Activated CD4-positive, alpha-beta T cell treated with anti-CD3 and anti-CD28 coated beads for 1 hour (primary cell): ENCODE measurements around the gene DNAH17.

Source experiments
- DNase-seq: peaks from one replicate; pipeline ENCODE4 v3.0.0-alpha.2; 2020

The DNAH17 gene

DNA sequence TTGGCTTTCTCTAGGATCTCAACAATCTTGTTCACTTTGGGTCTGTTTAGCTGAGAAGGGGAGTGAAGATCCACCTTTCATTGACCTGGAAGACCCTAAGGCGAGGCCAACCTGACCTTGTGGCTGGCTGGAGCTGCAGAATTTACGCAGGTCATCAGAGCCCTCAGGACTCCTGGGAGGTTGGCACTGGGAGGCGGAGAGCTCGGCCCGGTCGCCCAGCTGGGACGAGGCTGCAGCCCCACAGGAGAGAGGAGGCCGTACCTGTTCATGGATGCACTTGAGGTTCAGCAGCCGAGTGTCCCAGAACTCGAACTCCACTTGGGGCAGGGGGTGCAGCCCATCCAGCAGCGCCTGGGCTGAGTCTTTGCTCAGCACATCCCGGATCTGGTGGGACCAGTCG is 5.9 kb downstream of the DNAH17 start:
- DNase-seq = no peak

DNA sequence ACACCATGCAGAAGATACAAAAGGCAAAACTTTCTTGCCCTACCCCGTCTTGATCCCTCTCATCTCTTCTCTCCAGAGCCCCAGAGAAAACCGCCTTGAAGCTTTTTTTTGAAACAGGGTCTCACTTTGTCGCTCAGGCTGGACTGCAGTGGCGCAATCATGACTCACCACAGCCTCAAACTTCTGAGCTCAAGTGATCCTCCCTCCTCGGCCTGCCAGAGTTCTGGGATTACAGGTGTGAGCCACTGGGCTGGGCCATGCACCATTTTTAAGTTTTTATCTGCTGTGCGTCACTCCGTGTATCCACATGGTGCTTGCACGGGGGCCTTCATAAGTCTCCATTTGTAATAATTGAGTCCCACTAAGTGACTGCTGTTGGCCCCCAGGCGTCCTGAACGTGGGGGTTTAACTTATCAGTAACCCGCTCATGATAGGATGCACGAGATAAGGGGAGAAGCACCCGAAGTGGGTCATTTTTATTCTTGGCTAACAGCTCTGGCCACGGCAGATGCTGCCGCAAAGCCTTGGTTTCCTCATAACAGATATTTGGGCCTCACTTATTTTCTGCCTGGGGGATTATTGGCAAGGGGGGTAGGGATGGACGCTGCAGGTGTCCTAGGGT is 8.6 kb downstream of the DNAH17 start:
- no peak for DNase-seq

DNA sequence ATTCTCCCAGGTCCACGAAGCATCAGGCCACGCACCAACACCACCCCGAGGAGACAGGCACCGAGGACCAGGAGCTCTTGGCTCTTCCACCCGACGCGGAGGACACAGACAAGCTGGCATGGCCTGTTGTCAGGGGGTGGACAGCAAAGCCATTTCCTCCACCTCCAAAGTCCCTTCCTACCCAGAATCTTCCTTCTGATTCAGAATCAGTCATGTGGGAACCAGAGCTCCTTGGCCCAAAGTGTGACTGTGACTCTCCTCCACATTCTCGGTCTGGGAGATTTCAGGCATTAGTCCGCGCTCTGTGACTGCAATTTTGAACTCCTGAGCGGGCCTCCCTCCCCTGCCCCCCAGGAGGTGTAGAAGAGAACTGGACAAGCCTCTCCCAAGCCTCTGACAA is 9.2 kb downstream of the DNAH17 start:
- DNase-seq = no peak

DNA sequence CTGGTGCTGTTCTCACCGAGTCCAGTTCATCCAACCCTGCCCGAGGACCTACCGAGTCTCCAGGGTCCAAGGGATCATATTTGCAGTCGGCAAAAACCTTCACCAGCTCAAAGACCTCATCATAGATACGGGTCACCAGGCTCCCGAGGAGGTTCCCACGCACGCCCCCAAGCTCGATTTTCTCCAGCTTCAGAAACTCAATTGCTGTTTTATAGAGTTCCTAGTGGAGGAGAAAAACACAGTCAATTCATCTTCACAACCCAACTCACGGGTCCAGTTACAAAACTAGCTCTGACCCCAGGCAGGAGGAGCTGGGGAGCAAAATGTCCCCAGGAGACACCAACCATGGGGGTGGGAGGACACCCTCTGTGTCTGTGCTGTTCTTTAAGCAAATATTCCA is 10.2 kb downstream of the DNAH17 start:
- DNase-seq = no peak

DNA sequence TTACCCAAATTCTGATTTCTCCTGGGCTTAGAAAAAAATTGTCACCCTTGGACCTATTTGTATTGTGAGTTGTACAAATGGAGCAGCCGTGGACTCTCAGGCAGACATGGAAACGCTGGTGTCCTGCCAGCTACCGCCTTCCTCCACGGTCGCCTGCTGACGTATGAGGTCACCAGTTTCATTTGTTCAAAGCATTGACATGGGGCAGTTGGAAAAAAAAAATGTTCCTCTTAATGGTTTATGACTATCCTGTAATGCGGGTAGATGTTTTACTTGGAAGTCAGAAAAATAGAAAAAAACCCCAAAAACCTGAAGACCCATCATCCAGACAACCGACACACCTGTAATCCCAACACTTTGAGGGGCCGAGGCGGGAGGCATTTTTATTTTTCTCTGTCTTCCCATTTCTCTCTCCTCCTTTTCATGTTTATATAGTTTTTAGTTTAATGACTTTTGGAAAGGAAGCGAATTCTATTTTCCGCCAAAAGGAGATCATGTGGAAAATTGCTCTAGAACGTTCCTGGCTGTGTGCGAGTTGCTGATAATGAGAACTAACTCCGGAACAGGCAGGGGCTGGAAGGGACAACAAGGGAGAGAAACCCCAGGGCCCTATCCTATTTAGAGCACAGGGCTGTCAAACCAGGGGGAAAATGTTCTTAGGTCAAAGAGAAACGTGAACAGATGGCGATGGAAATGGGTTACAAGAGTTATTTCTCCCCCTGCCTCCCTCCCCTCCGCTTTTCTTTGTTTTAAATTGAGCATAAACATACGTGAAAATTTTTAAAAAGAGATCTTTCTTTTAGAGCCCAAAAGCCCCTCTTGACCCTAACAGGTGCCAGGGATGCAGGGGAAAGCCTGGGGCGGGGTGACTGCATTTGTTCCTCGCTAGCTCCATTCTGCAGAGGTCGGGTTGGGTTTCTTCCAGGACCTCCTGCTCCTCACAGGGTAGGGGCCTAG is 13.7 kb downstream of the DNAH17 start:
- DNase-seq = no peak

DNA sequence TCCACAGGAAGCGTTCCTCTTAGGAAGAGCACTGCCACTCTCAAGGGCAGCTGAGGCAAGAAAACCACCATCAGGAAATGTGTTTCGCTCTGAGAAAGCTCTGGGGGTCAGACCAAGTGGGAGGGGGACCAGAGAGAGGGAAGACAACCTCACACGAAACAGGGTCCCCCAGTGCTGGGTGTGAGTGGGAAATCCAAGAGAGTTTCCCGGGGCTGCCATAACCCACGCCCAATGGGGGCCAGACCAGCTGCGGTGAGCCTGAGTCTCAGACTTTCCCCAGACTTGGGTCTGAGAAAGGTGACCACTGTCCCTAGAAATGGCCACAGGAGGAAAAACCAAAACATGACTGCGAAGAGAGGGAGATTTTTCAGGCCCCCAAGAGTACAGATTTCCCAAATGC is 14.5 kb downstream of the DNAH17 start:
- no peak for DNase-seq

DNA sequence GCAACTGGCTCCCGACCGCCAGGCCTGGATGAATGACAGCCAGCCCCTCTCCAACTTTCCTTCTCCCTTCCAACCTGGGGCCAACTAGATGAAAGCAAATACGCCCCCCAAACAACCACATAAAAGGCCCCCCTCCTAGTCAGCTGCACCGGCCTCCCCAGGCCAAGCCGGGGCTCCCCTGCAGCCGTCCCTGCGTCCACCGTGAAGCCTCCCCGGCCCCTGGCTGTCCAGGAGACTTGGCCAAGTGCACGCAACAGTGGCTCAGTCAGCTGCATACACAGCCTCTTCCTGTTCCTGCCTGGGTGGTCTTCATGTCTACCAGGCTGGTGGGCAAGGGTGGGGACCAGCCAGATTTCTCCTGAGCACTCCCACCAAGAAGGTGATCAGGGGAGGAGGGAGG is 16.0 kb downstream of the DNAH17 start:
- DNase-seq = no peak

DNA sequence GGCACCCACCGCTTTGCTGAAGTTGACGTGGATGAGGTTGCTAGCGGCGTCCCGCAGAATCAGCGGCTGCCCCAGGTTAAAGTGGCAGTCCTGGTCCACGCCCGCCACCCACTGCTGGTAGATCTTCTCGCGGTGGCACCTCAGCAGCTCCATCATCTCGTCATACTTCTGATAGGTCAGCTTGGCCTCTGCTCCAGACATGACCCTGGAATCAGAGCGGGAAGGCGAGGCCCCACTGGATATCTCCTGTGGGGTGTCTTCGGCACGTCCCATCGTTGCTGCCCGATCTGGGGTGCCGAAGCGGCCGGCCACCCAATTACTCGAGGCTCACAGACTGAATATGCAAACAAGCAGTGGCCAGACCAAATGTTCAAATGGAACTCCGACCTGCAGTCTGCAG is 16.5 kb downstream of the DNAH17 start:
- DNase-seq = no peak

DNA sequence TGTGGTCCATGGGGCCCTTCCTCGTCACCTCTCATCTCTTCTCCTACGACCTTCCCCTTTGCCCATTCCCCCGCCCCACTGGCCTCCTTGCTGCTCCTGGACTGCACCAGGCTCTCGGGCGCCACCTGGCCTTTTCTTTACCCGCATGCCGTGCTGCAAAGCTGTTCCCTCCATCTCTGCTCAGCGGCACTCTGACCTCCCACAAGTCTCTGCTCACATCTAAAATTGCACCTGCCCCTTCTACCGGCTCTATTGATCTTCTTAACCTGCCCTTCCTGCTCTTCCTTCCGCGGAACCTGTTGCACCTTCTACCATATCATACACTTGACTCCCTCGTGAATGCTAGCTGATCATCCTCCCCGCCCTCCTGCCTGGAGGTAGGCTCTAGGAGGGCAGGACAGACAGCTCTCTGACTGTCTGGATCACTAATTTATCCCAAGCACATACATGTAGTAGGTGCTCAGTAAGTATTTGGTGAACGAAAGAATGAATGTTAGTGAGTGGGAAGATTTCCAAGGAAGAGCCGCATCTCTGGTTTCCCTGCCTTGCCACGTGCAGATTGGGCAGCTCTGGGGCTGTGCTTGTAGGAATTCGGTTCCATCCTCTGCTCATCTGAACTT is 17.3 kb downstream of the DNAH17 start:
- no peak for DNase-seq

DNA sequence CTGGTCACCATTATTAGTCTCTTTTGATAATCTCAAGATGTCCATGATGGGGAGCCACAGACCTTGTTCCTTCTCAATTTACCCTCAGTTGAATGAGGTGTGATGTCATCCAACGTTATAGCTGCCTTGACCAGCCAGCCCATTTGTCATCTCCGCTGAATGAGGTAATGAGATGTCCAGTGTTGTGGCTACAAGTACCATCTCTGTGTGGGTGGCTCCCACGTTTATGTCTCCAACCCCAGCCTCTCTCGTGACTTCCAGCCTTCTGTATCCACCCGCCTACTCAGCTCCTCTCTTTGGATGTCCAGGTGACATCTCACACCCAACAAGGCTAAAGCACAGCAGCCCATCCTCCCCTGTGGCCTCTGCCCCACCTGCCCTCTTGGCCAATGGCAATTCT is 18.2 kb downstream of the DNAH17 start:
- no peak for DNase-seq

DNA sequence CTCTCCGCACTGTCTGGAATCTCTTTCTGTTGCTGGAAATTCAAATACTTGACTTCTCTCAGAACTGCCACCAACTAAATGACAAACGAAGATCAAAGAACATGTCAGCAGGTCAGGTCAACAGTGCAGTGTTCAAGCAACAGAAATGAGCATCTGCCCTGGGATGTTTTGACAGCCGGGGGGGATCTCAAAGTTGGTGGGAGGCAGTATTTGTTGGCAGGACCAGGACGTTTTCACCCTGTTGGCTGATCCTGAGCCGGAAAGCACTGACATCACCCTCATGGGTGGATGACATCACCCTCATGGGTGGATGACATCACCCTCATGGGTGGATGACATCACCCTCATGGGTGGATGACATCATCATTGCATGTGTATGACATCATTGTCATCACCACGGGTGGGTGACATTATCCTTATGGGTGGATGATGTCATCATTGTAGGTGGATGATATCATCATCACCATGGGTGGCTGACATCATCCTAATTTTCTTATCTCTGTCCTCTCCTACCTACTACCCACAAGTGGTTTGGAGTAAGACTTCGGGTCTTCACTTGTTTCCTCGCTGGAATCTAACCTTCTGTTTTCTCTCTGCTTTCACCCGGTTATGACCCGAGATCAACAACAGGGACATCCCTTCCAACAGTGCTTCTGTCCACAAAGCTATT is 18.9 kb downstream of the DNAH17 start:
- DNase-seq = no peak

DNA sequence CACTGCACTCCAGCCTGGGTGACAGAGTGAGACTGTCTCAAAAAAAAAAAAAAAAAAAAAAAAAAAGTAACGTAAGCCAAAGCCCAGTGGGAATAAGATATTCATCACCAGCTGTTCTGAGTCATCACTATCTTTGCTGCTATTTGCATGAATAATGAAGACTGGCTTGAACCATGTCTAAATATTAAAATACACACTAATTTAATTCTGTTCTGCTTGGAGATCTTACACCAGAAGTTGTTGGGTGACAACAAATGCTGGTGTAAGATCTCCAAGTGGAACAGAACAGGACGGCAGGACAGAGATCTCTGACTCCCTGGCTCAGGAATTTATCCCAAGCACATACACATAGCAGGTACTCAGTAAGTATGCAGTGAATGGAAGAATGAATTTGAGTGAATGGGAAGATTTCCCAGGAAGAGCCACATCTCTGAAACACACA is 19.6 kb downstream of the DNAH17 start:
- DNase-seq = no peak

DNA sequence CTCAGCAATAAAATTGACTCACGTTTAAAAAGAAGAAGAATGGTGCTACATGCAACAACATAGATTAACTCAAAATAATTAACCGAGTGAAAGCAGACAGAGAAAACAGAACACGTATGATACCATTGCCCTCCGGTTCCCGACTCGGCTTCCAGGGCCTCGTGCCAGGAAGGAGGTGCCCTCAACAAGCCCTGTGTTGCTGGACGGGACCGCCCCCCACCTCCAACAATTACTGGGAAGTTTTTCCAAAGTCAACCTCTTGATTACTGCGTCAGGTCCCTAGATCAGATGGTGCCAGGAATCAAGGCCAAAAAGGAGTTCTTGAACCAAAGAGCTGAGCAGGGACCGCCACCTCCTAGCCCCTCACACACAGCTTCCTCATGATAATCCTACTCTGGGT is 20.4 kb downstream of the DNAH17 start:
- no peak for DNase-seq

DNA sequence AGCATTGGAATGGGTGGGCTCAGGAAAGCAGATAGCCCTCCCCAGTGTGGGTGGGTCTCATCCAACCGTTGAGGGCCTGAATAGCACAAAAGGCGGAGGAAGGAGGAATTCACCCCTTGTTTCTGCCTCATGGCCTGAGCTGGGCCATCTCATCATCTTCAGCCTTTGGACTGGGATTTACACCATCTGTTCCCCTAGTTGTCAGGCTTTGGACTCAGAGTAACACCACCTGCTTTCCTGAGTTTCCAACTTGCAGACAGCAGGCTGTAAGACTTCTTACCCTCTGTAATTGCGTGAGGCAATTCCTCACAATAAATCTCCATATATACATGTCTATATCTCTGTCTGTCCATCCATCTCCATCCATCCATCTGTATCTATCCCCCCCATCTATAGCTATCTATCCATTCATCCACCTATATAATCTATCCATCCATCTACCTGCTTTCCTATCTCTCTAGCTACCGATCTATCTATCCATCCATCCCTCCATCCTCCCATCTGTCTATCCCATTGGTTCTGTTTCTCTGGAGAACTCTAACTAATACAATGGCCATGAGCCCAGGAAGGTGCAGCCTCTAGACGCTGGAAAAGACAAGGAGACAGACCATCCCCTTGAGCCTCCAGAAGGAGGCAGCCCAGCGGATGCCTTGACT is 21.3 kb downstream of the DNAH17 start:
- DNase-seq = no peak

DNA sequence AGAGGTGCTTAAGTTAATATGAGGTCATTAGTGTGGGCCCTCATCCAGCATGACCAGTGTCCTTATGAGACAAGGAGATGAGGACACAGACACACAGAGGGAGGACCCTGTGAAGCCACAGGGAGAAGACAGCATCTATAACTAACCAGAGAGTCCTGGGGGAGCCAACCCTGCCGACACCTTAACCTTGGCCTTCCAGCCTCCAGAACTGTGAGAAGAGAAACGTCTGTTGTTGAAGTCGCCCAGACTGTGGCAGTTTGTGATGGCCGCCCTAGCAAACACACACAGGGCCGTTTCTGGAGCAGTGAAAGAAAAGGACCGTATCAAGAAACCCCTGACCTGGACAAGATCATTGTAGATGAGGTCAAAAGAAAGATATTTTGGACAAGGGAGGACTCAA is 26.7 kb downstream of the DNAH17 start:
- DNase-seq = no peak

DNA sequence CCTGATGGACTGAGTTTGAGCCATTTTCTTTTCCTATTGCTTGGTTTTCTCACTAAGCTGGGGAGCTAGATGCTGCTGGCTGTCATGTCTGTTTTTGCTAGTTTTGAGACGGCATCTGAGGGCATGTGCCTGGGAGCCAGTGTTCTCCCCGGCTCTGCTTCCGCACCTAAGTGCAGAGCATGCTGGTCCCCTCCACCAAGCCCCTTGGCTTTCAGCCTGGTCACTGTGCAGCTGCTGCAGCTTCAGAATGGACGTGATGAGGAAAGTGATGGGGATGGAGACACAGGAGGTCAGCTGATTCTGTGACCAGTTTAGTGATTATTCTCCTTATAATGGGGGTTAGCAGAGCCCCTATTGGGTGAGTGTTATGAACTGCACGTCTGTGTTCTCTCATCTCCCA is 28.5 kb downstream of the DNAH17 start:
- no peak for DNase-seq

DNA sequence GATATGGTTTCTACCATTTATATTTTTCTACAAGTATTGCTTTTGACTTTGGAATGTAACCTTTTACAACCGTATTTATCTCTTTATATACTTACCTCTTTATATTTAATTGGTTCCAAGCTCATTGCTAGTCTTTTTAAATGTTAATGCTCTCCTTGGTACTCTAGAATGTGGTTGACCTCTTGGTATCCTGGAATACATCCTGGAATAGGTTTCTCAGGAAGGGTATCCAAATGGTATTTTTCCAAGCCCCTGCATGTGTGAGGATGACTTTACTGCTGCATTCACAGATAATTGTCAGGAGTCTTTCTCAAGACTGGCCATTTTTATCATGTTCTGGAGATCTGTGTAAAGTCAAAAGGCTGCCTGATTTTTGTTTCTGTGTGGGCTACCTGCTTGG is 30.2 kb downstream of the DNAH17 start:
- DNase-seq = no peak

DNA sequence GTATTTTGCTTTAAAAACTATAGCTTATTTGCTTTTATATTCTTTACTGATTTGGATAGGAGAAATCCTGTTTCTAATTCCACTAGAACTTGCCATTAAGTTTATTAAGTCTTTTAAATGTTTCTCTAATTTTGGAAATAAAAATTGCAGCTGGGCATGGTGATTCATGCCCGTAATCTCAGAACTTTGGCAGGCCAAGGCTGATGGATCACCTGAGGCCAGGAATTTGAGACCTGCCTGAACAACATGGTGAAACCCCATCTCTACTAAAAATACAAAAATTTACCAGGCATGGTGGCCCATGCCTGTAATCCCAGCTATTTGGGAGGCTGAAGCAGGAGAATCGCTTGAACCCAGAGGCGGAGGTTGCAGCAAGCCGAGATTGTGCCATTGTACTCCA is 30.7 kb downstream of the DNAH17 start:
- no peak for DNase-seq

DNA sequence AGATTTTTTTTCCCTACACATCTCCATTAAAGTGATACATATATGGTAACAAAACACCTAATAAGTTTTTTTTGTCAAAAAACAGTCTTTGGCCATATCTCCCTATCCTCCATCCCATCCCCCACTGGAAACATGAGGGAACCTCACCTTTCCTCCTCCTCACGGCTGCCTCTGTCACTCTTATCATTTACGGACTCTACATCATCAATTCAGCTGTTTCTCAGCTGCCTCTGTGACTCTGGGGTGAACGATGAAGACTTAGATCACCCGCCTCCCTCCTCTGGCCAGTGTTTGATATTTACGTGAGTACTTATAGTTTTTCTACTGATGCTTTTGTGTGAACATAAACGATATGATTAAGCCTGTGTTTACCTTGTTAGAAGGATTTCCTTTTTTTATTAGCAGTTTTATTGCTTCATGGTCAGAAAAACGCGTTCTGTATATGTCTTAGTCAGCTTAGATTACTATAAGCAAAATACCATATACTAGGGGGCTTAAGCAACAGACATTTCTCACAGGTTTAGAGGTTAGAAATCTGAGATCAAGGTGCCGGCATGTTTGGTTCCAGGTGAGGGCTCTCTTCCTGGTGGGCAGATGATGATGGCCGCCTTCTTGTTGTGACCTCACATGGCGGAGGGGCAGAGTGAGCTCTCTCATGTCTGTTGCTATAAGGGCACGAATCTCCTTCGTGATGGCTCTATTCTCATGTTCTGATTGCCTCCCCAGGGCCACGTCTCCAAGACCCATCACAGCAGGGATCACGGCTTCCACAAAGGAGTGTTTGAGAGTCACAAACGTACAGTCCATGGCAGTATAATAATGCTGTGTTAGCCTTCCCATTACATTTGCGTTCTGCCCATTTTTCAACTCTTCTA is 32.1 kb downstream of the DNAH17 start:
- DNase-seq = no peak

DNA sequence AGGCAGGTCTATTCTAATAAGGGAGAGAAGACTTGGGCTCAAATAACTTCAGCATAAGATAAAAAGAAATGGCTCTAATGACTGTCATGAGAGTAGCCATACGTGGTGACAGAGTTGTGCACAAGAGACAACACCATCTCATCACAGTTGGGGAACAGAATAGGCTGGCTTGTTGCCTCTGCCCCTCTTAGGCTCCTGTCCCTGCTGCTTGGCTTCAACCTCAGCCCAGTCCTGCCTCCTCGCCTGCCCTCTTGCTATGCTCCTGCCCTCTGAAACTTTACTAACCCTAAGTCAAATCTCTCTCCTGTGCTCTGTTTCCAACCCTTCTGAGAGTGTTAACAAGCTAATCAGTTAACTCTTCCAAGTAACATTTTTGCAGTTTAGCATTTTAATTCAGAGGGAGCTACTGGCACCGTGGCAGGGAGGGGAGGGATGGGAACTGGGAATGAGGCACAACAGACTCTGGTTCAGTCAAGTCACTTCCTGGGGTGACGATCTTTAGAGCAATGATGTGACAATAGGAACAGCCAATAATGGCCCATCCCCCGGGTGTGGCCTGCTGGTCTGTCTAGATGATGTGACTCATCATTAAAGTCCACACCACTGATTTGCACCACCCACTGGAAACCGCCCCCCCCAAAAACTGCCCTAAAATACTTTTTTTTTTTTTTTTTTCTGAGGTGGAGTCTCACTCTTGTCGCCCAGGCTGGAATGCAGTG is 35.5 kb downstream of the DNAH17 start:
- DNase-seq = no peak

DNA sequence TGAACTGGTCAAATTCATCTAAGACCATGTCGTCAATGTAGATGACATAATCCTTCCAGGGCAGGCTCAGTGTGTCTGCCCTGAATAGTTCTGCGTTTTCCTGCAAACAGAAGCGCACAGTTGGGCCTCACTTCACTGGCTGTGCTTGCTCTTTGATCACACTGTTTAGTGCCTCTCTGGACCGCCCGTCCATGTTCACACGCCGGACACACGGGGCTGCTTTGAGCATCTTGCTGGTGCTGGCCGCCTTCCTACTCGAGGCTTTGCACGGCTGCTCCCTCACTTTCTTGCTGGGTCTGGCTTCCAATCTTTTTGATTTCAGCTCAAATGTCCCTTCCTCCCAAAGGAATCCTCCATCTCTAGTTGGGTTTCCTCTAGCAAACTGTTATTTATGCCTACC is 37.4 kb downstream of the DNAH17 start:
- no peak for DNase-seq
